Astrocyte (in vitro differentiated cells and primary cell): ENCODE results near the gene STXBP5. TPM values are rescaled to one million over a fixed set of nuclear protein-coding genes. Genes with fewer than 3 reads are reported as not detected.

Experiments
- DNase-seq: peaks from one replicate; pipeline ENCODE4 v3.0.0-alpha.2; 2010; ENCODE audit warnings: low read depth
- FAIRE-seq: peaks from 2 replicates; lab custom pipeline; 2011; peaks lifted over from hg19 to GRCh38; lab: Jason Lieb, UNC
- H2AFZ ChIP-seq: 2 replicates; pipeline ENCODE4 v1.6.0; 2012; ENCODE audit warnings: low read depth, low read length, inconsistent platforms
- H3K27ac ChIP-seq: 2 replicates; pipeline ENCODE4 v1.5.1; 2011; ENCODE audit warnings: low read depth, low read length, inconsistent platforms
- H3K27me3 ChIP-seq: 2 replicates; pipeline ENCODE4 v1.6.0; 2011; ENCODE audit warnings: low read length, inconsistent platforms; ENCODE audit not compliant: insufficient read depth
- H3K36me3 ChIP-seq: 2 replicates; pipeline ENCODE4 v1.5.1; 2011; ENCODE audit warnings: low read length, inconsistent platforms; ENCODE audit not compliant: insufficient read depth
- H3K4me1 ChIP-seq: 2 replicates; pipeline ENCODE4 v1.5.1; 2011; ENCODE audit warnings: low read length, inconsistent platforms; ENCODE audit not compliant: insufficient read depth
- H3K4me2 ChIP-seq: 2 replicates; pipeline ENCODE4 v1.6.0; 2012; ENCODE audit warnings: low read length, inconsistent platforms
- H3K4me3 ChIP-seq: 2 replicates; pipeline ENCODE4 v1.5.1; 2011; ENCODE audit warnings: low read depth, mild to moderate bottlenecking, low read length, inconsistent platforms; ENCODE audit not compliant: insufficient read depth
- H3K79me2 ChIP-seq: 2 replicates; pipeline ENCODE4 v1.6.0; 2012; ENCODE audit warnings: mild to moderate bottlenecking, low read length, inconsistent platforms; ENCODE audit not compliant: insufficient read depth
- H3K9ac ChIP-seq: 2 replicates; pipeline ENCODE4 v1.6.0; 2012; ENCODE audit warnings: mild to moderate bottlenecking, low read length, inconsistent platforms
- H3K9me3 ChIP-seq: 2 replicates; pipeline ENCODE4 v1.5.1; 2012; ENCODE audit warnings: low read depth, mild to moderate bottlenecking, low read length, inconsistent platforms; ENCODE audit not compliant: insufficient read depth
- H4K20me1 ChIP-seq: 2 replicates; pipeline ENCODE4 v1.6.0; 2012; ENCODE audit warnings: low read length, inconsistent platforms; ENCODE audit not compliant: insufficient read depth
- H3K27ac Mint-ChIP-seq: one replicate; pipeline ENCODE4 v1.8.0; 2021; ENCODE audit warnings: mild to moderate bottlenecking, mixed read lengths; ENCODE audit not compliant: unreplicated experiment
- H3K27me3 Mint-ChIP-seq: one replicate; pipeline ENCODE4 v1.8.0; 2021; ENCODE audit warnings: low read depth, mixed read lengths; ENCODE audit not compliant: unreplicated experiment
- H3K36me3 Mint-ChIP-seq: one replicate; pipeline ENCODE4 v1.8.0; 2021; ENCODE audit warnings: low read depth, mixed read lengths; ENCODE audit not compliant: unreplicated experiment
- H3K4me1 Mint-ChIP-seq: one replicate; pipeline ENCODE4 v1.8.0; 2021; ENCODE audit warnings: low read depth, mixed read lengths; ENCODE audit not compliant: unreplicated experiment
- H3K4me3 Mint-ChIP-seq: one replicate; pipeline ENCODE4 v1.8.0; 2021; ENCODE audit warnings: mild to moderate bottlenecking, moderate library complexity, mixed read lengths; ENCODE audit not compliant: unreplicated experiment
- H3K9me3 Mint-ChIP-seq: one replicate; pipeline ENCODE4 v1.8.0; 2021; ENCODE audit warnings: mild to moderate bottlenecking, mixed read lengths; ENCODE audit not compliant: unreplicated experiment
- CTCF ChIP-seq: IDR thresholded peaks from 2 replicates; pipeline ENCODE4 v1.5.1; 2011; ENCODE audit warnings: low read depth, mild to moderate bottlenecking, inconsistent platforms, low read length, moderate library complexity; ENCODE audit not compliant: insufficient read depth
- EZH2 ChIP-seq: IDR thresholded peaks from 2 replicates; pipeline ENCODE4 v1.6.1; 2012; ENCODE audit warnings: mild to moderate bottlenecking, low read length, inconsistent platforms; ENCODE audit not compliant: insufficient read depth
- total RNA-seq: library from RNA; stranded (reverse); gene quantifications from 2 replicates; pipeline ENCODE4 v1.2.1, GENCODE V29; 2021

Gene STXBP5
- total RNA-seq, 1 donor from 2014 or later: 25.7 TPM

GRCh38 chr6:147438758-147439528 is 234.7 kb downstream of the STXBP5 start:
- Histone ChIP-seq H3K4me1 (no peaks in the 10 kb centered on the region), H3K4me3 (no peak overlapping the region), H3K4me2 (no peak overlapping the region), H3K27ac (no peak overlapping the region), H3K9ac (no peak overlapping the region), H2AFZ (no peak overlapping the region), H3K36me3 (no peaks in the 10 kb centered on the region), H3K9me3 (no peaks in the 10 kb centered on the region), H4K20me1 (no peaks in the 10 kb centered on the region), H3K79me2 (no peaks in the 10 kb centered on the region), H3K27me3 (no peaks in the 10 kb centered on the region)
- Mint-ChIP-seq H3K4me3 (no peak overlapping the region), H3K36me3 (no peaks in the 10 kb centered on the region), H3K27me3 (peaks cover 11% of the 10 kb centered on the region), H3K4me1 (peaks cover 12% of the 10 kb centered on the region), H3K9me3 (peaks cover 6% of the 10 kb centered on the region), H3K27ac (no peak overlapping the region)
- no peak for DNase-seq
- no peak for TF ChIP-seq CTCF
- no peak for TF ChIP-seq EZH2
- no peak for FAIRE-seq
